Adrenal gland (tissue), 5 donors: ENCODE data around the gene CREB5.

Source experiments
- CTCF ChIP-seq, 6 experiments: fragments of 450-650 bp in 4 of 6; fragments of 200-600 bp in 2 of 6; sonication (generic) in 1 of 6; IDR thresholded peaks; 1 replicate in 5 of 6; 2 replicates in 1 of 6; pipeline versions ENCODE4 v1.5.1 to v1.8.0; 2016 to 2021; ENCODE audit warnings: antibody characterized with exemption in 6 of 6, mild to moderate bottlenecking in 2 of 6, moderate library complexity in 1 of 6
- POLR2A ChIP-seq, 2 donors: fragments of 450-650 bp; IDR thresholded peaks; one replicate each; pipeline ENCODE4 v1.6.1; 2017; ENCODE audit warnings: antibody characterized with exemption in 2 of 2, mild to moderate bottlenecking in 2 of 2, moderate library complexity in 1 of 2
- donor health status: DM: no; HTN: no; CAD: no.

GRCh38 chr7:28732071-28732869 is 320.0 kb downstream of the CREB5 start:
- TF ChIP-seq POLR2A (IDR thresholded peaks at IDR 0.05) (no peak), CTCF (IDR thresholded peaks at IDR 0.05) (no peak)
